Activated CD4-positive, alpha-beta memory T cell treated with anti-CD3 and anti-CD28 coated beads for 36 hours (primary cell): ENCODE data around the gene GRID1. TPM values are rescaled to one million over a fixed set of nuclear protein-coding genes. Genes with fewer than 3 reads are reported as not detected.
A peak's percentile ranks its signal among the peaks of the same experiment; 100 is the strongest.
"Not testable (repeated sequence)": the region's sequence is repeated elsewhere in the genome, so short reads cannot be mapped to it uniquely, and the experiment has no call there.

Experiments used
- CTCF ChIA-PET: fragments of 350-600 bp; sonication (Branson Sonifier 250); formaldehyde crosslinking; loops from one replicate; lab custom pipeline; 2021; ENCODE audit warnings: antibody characterized with exemption, inconsistent platforms; lab: Charles Lee
- POLR2A ChIA-PET: fragments of 350-600 bp; sonication (Branson Sonifier 250); formaldehyde crosslinking; loops from one replicate; lab custom pipeline; 2021; ENCODE audit warnings: antibody characterized with exemption; lab: Charles Lee
- DNase-seq: peaks from one replicate; pipeline ENCODE4 v3.0.0-alpha.2; 2020
- H3K27ac Mint-ChIP-seq: one replicate; pipeline ENCODE4 v1.8.0; 2021; ENCODE audit warnings: mixed read lengths
- H3K27me3 Mint-ChIP-seq: one replicate; pipeline ENCODE4 v1.8.0; 2021; ENCODE audit warnings: mixed read lengths
- H3K36me3 Mint-ChIP-seq: one replicate; pipeline ENCODE4 v1.8.0; 2021; ENCODE audit warnings: mixed read lengths
- H3K4me1 Mint-ChIP-seq: one replicate; pipeline ENCODE4 v1.8.0; 2021; ENCODE audit warnings: low read depth, mixed read lengths
- H3K4me3 Mint-ChIP-seq: one replicate; pipeline ENCODE4 v1.8.0; 2021; ENCODE audit warnings: mild to moderate bottlenecking, mixed read lengths
- H3K9me3 Mint-ChIP-seq: one replicate; pipeline ENCODE4 v1.8.0; 2021; ENCODE audit warnings: mixed read lengths
- intact Hi-C: fragments of 100-400 bp; cut with micrococcal nuclease; formaldehyde crosslinking; loops from one replicate; pipeline ENCODE4 v1.15.1; 2023
- total RNA-seq, 2 experiments: library from RNA; stranded (reverse); gene quantifications; one replicate each; pipeline ENCODE4 v1.2.3, GENCODE V29; 2021

Gene GRID1
- total RNA-seq, 2 experiments from 2014 or later, result not detected

DNA sequence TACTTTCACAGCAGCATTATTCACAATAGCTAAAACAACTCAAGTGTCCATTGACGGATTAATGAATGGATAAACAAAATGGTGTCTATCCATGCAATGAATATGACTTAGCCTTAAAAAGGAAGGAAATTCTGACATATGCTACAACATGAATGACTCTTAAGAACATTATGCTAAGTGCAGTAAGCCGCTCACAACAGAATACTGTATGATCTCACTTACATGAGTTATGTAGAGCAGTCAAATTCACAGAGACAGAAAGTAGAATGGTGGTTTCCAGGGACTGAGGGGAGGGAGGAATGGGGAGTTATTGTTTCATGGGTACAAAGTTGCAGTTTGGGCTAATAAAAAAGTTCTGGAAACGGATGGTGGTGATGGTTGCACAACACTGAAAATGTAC is 282.0 kb downstream of the GRID1 start:
- H3K4me3 Mint-ChIP-seq, result no peak overlapping the region
- no peaks in the 10 kb centered on the region for H3K9me3 Mint-ChIP-seq
- intact Hi-C loops, result no loop called here
- ChIA-PET POLR2A (no interaction called here), CTCF (no interaction called here)
- H3K27me3 Mint-ChIP-seq, result peaks cover 30% of the 10 kb centered on the region
- H3K4me1 Mint-ChIP-seq, result no peaks in the 10 kb centered on the region
- no peaks in the 10 kb centered on the region for H3K36me3 Mint-ChIP-seq
- H3K27ac Mint-ChIP-seq, result no peak overlapping the region
- DNase-seq, result no peak

DNA sequence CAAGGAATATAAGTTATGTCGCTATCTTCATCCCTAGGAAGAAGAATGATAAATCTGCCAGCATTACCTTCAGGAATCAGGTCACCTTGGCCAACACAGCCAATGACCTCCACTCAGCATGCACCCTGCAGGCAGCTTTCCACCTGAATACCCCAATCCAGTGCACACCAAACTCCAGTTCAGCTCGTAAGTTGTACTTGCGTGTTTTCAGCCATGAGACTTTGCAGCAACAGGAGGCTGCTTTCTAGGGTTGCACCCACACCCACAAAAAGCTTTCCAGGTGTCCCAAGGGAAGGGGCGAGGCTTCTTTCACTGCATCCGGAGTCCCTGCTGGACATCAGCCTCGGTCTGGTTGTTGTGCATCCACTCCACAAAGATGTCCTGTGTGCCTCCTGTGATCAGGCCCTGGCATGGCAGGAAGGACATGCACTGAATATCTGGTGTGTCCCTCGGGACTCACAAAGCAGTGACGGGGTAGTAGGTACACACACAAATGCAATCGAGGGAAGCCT is 282.9 kb downstream of the GRID1 start:
- peaks cover 24% of the 10 kb centered on the region for H3K27me3 Mint-ChIP-seq
- ChIA-PET CTCF (no interaction called here), POLR2A (no interaction called here)
- no peak for DNase-seq
- H3K4me3 Mint-ChIP-seq, result no peak overlapping the region
- intact Hi-C loops, result no loop called here
- no peaks in the 10 kb centered on the region for H3K36me3 Mint-ChIP-seq
- H3K9me3 Mint-ChIP-seq, result no peaks in the 10 kb centered on the region
- no peaks in the 10 kb centered on the region for H3K4me1 Mint-ChIP-seq
- no peak overlapping the region for H3K27ac Mint-ChIP-seq

DNA sequence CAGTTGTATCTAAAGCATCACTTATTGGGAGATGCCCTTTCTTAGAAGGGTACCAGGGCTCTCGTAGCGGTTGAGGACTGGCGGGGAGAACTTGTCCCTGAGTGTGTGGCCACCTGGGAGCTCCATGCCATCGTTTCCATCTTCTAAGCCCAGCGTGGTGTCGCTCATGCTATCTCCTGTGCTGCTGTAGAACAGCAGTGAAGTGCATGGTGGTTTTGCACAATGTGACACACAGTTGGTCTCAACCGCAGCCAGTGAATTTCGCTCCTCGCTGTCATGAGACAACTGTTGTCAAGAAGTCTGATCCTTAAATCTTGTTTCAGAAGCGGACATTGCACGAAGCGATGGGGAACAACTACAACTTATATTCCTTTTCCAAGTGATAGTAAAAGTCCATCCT is 283.4 kb downstream of the GRID1 start:
- intact Hi-C loops, result no loop called here
- Mint-ChIP-seq H3K4me1 (no peaks in the 10 kb centered on the region), H3K36me3 (no peaks in the 10 kb centered on the region), H3K4me3 (no peak overlapping the region), H3K27me3 (peaks cover 20% of the 10 kb centered on the region), H3K9me3 (no peaks in the 10 kb centered on the region), H3K27ac (no peak overlapping the region)
- CTCF ChIA-PET, result no interaction called here
- no peak for DNase-seq
- POLR2A ChIA-PET, result no interaction called here

DNA sequence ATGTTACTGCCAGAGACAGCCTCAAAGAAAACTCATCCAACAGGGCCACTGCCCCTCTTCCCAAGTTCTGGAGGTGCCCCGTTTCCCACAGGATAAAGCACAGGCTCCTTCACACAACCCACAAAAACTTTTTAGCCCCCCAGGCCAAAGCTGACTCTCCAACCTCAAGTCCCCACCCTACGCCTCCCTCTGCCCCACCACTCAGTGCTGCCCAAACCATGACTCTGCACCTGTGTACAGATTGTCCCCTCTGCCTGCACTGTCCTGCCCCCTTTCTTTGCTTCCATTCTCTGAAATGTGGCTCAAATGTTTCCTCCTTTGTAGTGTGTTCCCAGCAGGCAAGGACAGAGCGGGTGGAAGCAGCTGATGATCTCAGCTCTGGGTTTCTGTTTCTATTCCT is 284.0 kb downstream of the GRID1 start:
- ChIA-PET CTCF (no interaction called here), POLR2A (no interaction called here)

DNA sequence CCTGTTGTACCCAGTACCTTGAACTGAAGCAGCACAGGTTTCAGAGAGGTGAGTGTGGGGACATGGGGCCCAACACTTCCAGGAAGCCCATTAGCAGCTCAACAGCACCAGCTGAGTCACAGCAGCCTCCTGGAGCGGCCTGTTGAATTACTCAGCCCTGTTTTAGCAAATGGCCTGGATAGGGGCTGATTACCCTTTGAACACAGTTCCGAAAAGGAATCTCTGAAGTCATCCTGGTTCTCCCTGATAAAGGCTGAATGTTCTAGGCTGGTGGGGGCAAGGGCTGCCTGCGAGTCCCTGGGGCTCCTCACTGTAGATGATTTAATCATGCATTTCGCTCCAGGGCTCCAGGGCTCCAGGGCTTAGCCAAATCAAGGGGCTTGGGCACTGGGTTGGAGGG is 287.5 kb downstream of the GRID1 start:
- POLR2A ChIA-PET, result no interaction called here
- Mint-ChIP-seq H3K27ac (no peak overlapping the region), H3K4me1 (no peaks in the 10 kb centered on the region), H3K4me3 (no peak overlapping the region), H3K27me3 (peaks cover 2% of the 10 kb centered on the region), H3K36me3 (no peaks in the 10 kb centered on the region), H3K9me3 (no peaks in the 10 kb centered on the region)
- CTCF ChIA-PET, result no interaction called here
- peak; percentile 24 for DNase-seq
- intact Hi-C loops, result no loop called here

More for the DNA sequence above, 284.0 kb downstream of the GRID1 start:
- no peaks in the 10 kb centered on the region for H3K4me1 Mint-ChIP-seq
- intact Hi-C loops, result no loop called here
- DNase-seq, result no peak
- no peaks in the 10 kb centered on the region for H3K9me3 Mint-ChIP-seq
- no peaks in the 10 kb centered on the region for H3K36me3 Mint-ChIP-seq
- H3K27ac Mint-ChIP-seq, result no peak overlapping the region
- H3K27me3 Mint-ChIP-seq, result peaks cover 13% of the 10 kb centered on the region
- H3K4me3 Mint-ChIP-seq, result no peak overlapping the region

DNA sequence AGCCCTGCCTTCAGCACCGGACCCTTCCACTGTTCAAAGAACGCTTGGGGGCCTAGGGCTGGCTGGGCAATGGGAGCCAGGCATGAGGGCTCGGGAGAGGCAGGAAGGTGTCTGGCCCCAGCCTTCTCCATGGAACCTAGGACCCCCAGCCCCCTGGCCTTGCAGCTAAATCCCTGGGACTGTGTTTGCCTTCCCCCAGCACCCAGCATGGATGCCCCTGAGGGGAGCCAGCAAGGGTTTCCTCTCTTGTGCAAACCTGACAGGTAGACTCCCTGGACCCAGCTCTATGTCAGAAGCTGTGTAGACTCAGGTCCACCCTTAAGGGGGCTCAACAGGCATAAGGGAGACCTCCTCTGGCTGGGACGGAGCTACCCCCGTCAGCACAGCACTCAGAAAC is 288.0 kb downstream of the GRID1 start:
- ChIA-PET POLR2A (no interaction called here), CTCF (no interaction called here)
- Mint-ChIP-seq H3K4me3 (no peak overlapping the region), H3K27ac (no peak overlapping the region), H3K36me3 (no peaks in the 10 kb centered on the region), H3K27me3 (peaks cover 2% of the 10 kb centered on the region), H3K4me1 (no peaks in the 10 kb centered on the region), H3K9me3 (no peaks in the 10 kb centered on the region)
- no peak for DNase-seq
- intact Hi-C loops, result no loop called here

DNA sequence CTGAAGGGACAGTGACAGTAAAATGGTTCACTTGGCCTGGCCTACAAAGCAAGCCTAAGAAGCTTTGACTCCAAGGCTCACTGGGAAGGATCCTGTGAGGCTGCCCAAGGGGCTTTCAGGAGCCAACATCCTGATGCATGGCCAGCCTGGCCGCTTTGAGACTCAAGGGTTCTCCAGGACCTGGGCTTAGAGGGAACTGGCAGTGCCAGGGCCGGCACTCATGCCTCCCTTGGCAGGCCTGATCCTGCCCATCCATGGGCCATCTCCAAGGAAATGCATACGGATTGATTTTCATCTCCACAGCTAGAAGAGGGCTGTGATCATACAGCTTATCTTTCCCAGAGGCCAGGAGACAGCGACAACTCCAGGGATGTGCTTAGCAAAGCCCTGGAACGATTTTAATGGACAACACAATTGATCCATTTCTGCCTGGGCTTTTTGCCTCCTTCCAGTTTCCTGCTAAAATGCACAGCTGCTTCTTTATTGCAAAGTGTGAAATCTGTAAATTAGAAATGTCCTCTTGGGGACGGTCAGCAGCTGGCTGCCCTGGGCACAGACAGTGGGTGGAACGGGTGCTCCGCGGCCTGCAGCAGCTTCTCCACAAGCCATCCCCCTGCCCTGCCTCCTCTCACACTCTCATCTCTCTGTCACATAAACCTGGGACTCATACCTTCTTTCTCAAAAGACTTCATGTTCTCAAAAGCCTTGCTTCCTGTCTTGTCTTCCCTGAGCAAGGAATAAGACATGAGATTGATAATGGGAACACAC is 288.5 kb downstream of the GRID1 start:
- Mint-ChIP-seq H3K27ac (no peak overlapping the region), H3K9me3 (no peaks in the 10 kb centered on the region), H3K4me3 (no peak overlapping the region), H3K36me3 (no peaks in the 10 kb centered on the region), H3K27me3 (peaks cover 2% of the 10 kb centered on the region), H3K4me1 (no peaks in the 10 kb centered on the region)
- ChIA-PET CTCF (no interaction called here), POLR2A (no interaction called here)
- DNase-seq, result no peak
- intact Hi-C loops, result no loop called here

DNA sequence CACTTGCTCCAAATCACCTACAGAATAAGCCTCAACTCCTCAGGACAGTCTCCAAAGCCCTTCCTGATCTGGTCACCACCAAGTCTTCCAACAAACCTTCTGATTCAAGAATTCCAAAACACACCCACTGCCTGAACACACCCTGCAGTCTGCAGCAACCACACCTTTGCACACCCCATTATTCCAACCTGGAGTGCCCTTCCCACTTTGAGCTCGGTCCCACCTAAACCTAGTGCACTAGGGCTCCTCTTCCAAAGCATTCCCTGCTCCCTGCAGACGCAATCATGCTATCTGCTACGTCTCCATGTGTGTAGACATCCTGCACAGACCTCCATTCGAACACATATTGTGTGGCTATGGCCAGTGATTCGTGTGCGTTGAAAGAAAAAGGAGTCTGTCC is 289.3 kb downstream of the GRID1 start:
- CTCF ChIA-PET, result no interaction called here
- Mint-ChIP-seq H3K9me3 (no peaks in the 10 kb centered on the region), H3K27me3 (no peaks in the 10 kb centered on the region), H3K4me1 (no peaks in the 10 kb centered on the region), H3K4me3 (no peak overlapping the region), H3K36me3 (no peaks in the 10 kb centered on the region), H3K27ac (no peak overlapping the region)
- no peak for DNase-seq
- POLR2A ChIA-PET, result no interaction called here
- intact Hi-C loops, result no loop called here

DNA sequence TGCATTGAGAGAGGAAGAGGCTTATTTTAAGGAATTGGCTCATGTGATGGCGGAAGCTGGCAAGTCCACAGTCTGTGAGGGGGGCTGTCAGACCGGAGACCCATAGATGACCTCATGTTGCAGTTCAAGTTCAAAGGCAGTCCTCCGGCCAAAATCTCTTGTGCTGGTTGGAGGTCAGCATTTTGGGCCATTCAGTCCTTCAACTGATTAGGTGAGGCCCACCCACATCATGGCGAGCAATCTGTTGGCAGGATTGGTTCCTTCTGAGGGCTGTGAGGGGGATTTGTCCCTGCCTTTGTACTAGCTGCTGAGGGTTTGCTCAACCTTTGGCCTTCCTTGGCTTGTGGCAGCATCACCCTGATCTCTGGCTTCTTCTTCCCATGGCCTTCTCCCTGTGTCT is 290.1 kb downstream of the GRID1 start:
- CTCF ChIA-PET, H3K4me3 Mint-ChIP-seq, DNase-seq, POLR2A ChIA-PET, H3K27ac Mint-ChIP-seq, intact Hi-C loops, H3K36me3 Mint-ChIP-seq, H3K4me1 Mint-ChIP-seq, H3K27me3 Mint-ChIP-seq, H3K9me3 Mint-ChIP-seq: not testable (repeated sequence)

DNA sequence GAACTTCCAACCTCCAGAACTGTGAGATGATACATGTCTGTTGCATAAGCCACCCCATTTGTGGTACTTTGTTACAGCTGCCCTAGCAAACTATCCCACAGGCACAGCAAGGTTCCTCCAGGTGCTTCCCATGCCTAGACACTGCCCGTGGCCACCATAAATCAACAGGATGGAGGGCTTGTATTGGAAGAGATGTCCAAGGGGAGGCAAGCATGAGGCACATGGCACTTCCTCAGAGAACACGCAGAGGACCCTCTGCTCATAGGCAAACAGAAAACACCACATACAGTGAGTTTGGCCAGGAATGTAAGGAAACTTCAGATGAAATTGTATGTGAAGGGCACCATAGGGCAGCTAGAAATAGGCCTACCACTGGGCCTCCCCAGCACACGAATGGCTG is 291.1 kb downstream of the GRID1 start:
- no peak for DNase-seq
- POLR2A ChIA-PET, result no interaction called here
- H3K36me3 Mint-ChIP-seq, result no peaks in the 10 kb centered on the region
- CTCF ChIA-PET, result no interaction called here
- intact Hi-C loops, result no loop called here
- H3K4me1 Mint-ChIP-seq, result peaks cover 7% of the 10 kb centered on the region
- H3K27me3 Mint-ChIP-seq, result no peaks in the 10 kb centered on the region
- no peak overlapping the region for H3K27ac Mint-ChIP-seq
- H3K9me3 Mint-ChIP-seq, result no peaks in the 10 kb centered on the region
- H3K4me3 Mint-ChIP-seq, result no peak overlapping the region

DNA sequence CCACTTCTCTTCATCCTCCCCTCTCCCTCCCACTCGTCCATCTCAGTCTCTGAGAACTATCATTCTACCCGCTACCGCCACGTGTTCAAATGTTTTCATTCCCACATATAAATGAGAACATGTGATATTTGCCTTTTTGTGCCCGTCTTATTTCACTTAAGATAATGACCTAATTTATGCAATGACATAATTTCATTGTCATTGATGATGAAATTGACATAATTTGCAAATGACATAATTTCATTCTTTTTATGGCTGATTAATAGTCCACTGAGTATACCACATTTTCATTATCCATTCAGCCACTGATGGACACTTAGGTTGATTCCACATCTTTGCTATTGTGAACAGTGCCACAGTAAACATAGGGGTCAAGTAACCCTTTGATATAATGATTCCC is 292.3 kb downstream of the GRID1 start:
- CTCF ChIA-PET, result no interaction called here
- Mint-ChIP-seq H3K4me1 (peaks cover 7% of the 10 kb centered on the region), H3K4me3 (no peak overlapping the region), H3K27ac (no peak overlapping the region), H3K27me3 (no peaks in the 10 kb centered on the region), H3K36me3 (no peaks in the 10 kb centered on the region), H3K9me3 (no peaks in the 10 kb centered on the region)
- no peak for DNase-seq
- POLR2A ChIA-PET, result no interaction called here
- intact Hi-C loops, result no loop called here

DNA sequence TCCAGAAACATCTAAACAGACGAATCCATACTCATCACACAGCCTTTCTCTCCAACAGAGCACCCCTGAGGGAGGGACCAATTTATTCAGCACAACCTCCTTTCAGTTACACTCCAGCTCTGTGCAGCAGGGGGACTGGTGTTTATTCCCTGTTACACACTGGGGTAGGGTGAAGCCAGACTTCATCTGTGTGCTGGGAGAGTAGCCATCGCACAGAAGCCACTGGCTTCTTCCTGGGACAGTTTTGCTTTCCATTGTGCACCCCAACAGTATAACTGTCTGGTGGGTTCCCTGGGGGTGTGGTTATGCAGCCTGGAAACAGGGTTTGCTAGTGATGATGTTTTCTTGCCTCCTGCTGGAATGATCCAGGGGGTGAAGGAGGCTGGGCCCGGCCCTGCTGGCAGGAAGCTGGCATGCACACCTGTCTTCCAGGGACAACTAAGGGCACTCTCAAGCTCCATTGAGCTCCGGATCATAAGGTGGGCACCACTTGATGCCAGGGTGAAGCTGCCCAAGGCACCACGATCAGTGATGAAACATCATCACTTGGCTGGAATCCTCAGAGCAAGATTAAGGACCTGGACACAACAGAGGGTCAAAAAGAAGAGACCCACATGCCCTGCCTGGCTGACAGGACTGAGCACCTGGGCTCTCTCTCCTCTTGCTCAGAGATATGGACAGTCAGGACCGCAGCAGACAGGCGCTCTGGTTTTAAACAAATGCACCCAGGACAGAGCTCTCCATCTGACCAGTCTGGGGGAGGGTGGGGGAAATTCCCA is 293.2 kb downstream of the GRID1 start:
- peaks cover 7% of the 10 kb centered on the region for H3K4me1 Mint-ChIP-seq
- no peaks in the 10 kb centered on the region for H3K36me3 Mint-ChIP-seq
- H3K4me3 Mint-ChIP-seq, result no peak overlapping the region
- intact Hi-C loops, result no loop called here
- no peaks in the 10 kb centered on the region for H3K9me3 Mint-ChIP-seq
- no peak for DNase-seq
- no peak overlapping the region for H3K27ac Mint-ChIP-seq
- H3K27me3 Mint-ChIP-seq, result no peaks in the 10 kb centered on the region
- ChIA-PET CTCF (no interaction called here), POLR2A (no interaction called here)

DNA sequence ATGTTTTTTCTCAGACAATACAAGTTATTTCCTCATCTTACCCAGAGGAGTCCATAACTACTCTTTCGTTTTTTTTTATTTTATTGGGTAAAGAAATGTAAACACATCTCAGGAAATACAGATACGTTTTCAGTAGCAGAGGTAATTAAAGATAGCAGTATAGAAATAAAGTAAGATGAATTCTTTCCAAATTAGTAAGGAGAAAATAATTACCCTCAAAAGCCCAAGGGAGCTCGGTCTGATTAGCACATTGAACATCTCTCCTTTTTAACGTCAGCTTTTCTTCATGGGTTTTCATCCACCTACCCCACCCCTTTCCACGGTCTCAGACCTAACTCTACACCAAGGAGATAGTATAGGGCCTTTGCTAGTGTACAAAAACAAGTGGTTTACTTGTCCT is 294.2 kb downstream of the GRID1 start:
- ChIA-PET POLR2A (no interaction called here), CTCF (no interaction called here)

More for the DNA sequence above, 294.2 kb downstream of the GRID1 start:
- Mint-ChIP-seq H3K36me3 (no peaks in the 10 kb centered on the region), H3K4me1 (peaks cover 7% of the 10 kb centered on the region), H3K9me3 (no peaks in the 10 kb centered on the region), H3K4me3 (no peak overlapping the region), H3K27me3 (no peaks in the 10 kb centered on the region), H3K27ac (no peak overlapping the region)
- no peak for DNase-seq
- intact Hi-C loops, result no loop called here
